Vagina (tissue), 2 donors: ENCODE measurements around the gene CXorf66. TPM values are rescaled to one million over a fixed set of nuclear protein-coding genes. Genes with fewer than 3 reads are reported as not detected.
"Not testable (repeated sequence)": the region's sequence is repeated elsewhere in the genome, so short reads cannot be mapped to it uniquely, and the experiment has no call there.

Experiments used
- DNase-seq, 2 donors: peaks; one replicate each; pipeline ENCODE4 v3.0.0-alpha.2; 2017; ENCODE audit errors: extremely low spot score in 2 of 2
- H3K27ac ChIP-seq: fragments of 200-600 bp; sonication (generic); one replicate; pipeline ENCODE4 v1.5.1; 2019
- H3K27me3 ChIP-seq: fragments of 200-600 bp; sonication (generic); one replicate; pipeline ENCODE4 v1.5.1; 2019
- H3K36me3 ChIP-seq, 2 donors: fragments of 200-600 bp; sonication (generic); one replicate each; pipeline ENCODE4 v1.5.1; 2017 to 2019
- H3K4me1 ChIP-seq: fragments of 200-600 bp; sonication (generic); one replicate; pipeline ENCODE4 v1.5.1; 2019
- H3K4me3 ChIP-seq, 2 donors: fragments of 200-600 bp; sonication (generic); 1 replicate in 1 of 2; 2 replicates in 1 of 2; pipeline ENCODE4 v1.5.1; 2016 to 2019
- H3K9me3 ChIP-seq: fragments of 200-600 bp; sonication (generic); one replicate; pipeline ENCODE4 v1.5.1; 2019
- POLR2A ChIP-seq, 2 donors: fragments of 450-650 bp; IDR thresholded peaks; one replicate each; pipeline ENCODE4 v1.6.1; 2017; ENCODE audit warnings: antibody characterized with exemption in 2 of 2, mild to moderate bottlenecking in 2 of 2, moderate library complexity in 2 of 2
- POLR2AphosphoS5 ChIP-seq, 2 donors: sonication (generic); formaldehyde crosslinking; IDR thresholded peaks; one replicate each; pipeline ENCODE4 v1.9.0; 2017; ENCODE audit warnings: antibody characterized with exemption in 2 of 2, mild to moderate bottlenecking in 2 of 2, low read depth in 1 of 2; ENCODE audit not compliant: insufficient read depth in 1 of 2
- intact Hi-C: fragments of 100-400 bp; cut with DNase I; formaldehyde crosslinking; loops from one replicate; pipeline ENCODE4 v1.15.1; 2023
- total RNA-seq: library from RNA; depleted of rRNA; stranded (reverse); fragments of >200 nt; gene quantifications from one replicate; pipeline ENCODE4 v1.2.3, GENCODE V29; 2016
- TF ChIP-seq, protein P1 (sequence below), 3 experiments: fragments of 450-650 bp in 2 of 3; fragments of 200-600 bp in 1 of 3; sonication (generic) in 1 of 3; IDR thresholded peaks; one replicate each; pipeline ENCODE4 v1.5.1; 2017 to 2019; ENCODE audit warnings: antibody characterized with exemption in 3 of 3, mild to moderate bottlenecking in 2 of 3, moderate library complexity in 2 of 3

CXorf66 gene
- total RNA-seq, 1 donor from 2014 or later, result not detected

GRCh38 chrX:139929876-139930275, 35.4 kb downstream of the CXorf66 start:
- Histone ChIP-seq H3K36me3 (no peaks in the 10 kb centered on the region), H3K4me1 (peaks cover 4% of the 10 kb centered on the region), H3K27me3 (no peaks in the 10 kb centered on the region), H3K27ac (no peak overlapping the region), H3K9me3 (no peaks in the 10 kb centered on the region), H3K4me3 (no peak overlapping the region)
- intact Hi-C loops, result loop anchor here (5.0 kb wide), 1 partner anchor 1523 kb away; no protein-coding TSS in a partner anchor
- TF ChIP-seq POLR2A (IDR thresholded peaks at IDR 0.05), result no peak
- TF ChIP-seq, protein P1, sequence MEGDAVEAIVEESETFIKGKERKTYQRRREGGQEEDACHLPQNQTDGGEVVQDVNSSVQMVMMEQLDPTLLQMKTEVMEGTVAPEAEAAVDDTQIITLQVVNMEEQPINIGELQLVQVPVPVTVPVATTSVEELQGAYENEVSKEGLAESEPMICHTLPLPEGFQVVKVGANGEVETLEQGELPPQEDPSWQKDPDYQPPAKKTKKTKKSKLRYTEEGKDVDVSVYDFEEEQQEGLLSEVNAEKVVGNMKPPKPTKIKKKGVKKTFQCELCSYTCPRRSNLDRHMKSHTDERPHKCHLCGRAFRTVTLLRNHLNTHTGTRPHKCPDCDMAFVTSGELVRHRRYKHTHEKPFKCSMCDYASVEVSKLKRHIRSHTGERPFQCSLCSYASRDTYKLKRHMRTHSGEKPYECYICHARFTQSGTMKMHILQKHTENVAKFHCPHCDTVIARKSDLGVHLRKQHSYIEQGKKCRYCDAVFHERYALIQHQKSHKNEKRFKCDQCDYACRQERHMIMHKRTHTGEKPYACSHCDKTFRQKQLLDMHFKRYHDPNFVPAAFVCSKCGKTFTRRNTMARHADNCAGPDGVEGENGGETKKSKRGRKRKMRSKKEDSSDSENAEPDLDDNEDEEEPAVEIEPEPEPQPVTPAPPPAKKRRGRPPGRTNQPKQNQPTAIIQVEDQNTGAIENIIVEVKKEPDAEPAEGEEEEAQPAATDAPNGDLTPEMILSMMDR (IDR thresholded peaks at IDR 0.05), result no peak
- TF ChIP-seq POLR2AphosphoS5 (IDR thresholded peaks at IDR 0.05; ENCODE audit: insufficient read depth in 1 of 2, low read depth in 1 of 2), result no peak
- DNase-seq, result no peak

GRCh38 chrX:139924696-139925095, 40.6 kb downstream of the CXorf66 start:
- no peak for DNase-seq
- no peaks in the 10 kb centered on the region for H3K36me3 ChIP-seq
- H3K4me3 ChIP-seq, result no peak overlapping the region
- no peaks in the 10 kb centered on the region for H3K9me3 ChIP-seq
- no peaks in the 10 kb centered on the region for H3K27me3 ChIP-seq
- intact Hi-C loops, result no loop called here
- H3K4me1 ChIP-seq, result no peaks in the 10 kb centered on the region
- H3K27ac ChIP-seq, result no peak overlapping the region
- TF ChIP-seq, protein P1 (IDR thresholded peaks at IDR 0.05), result no peak

DNA sequence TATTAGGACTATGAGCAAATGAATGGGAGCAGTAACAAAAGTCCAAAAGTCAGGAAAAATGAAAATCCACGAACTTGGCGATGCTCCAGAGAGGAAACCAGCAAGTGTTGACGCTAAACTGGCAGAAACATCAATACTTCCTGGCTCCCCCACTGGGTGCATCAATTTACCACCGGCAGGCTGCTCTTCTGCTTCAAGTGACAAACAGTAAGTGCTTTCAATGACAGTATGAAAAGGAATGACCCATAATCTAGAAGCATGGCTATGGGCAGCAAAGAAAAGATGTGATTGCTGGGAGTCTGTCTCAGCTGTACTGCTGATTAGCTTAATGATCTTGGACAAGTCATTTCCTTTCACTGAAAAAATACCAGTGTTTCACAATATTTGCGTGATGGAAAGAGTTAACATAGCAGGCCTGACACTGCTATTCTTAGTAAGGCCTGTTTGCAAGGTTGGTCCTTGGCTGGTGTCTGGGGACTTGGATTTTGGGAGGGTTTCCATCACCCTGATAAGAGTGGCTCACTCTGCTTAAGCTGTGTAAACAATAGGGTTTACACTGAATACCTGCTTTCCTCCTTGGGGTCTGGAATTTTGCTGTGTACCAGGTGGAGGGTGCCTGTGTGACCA, 41.1 kb downstream of the CXorf66 start:
- intact Hi-C loops, result no loop called here
- H3K27me3 ChIP-seq, result no peaks in the 10 kb centered on the region
- H3K9me3 ChIP-seq, result no peaks in the 10 kb centered on the region
- DNase-seq, result no peak
- H3K27ac ChIP-seq, result no peak overlapping the region
- no peaks in the 10 kb centered on the region for H3K36me3 ChIP-seq
- H3K4me3 ChIP-seq, result no peak overlapping the region
- no peaks in the 10 kb centered on the region for H3K4me1 ChIP-seq
- TF ChIP-seq POLR2A (IDR thresholded peaks at IDR 0.05) (no peak), POLR2AphosphoS5 (IDR thresholded peaks at IDR 0.05; ENCODE audit: insufficient read depth in 1 of 2, low read depth in 1 of 2) (no peak)
- TF ChIP-seq, protein P1 (IDR thresholded peaks at IDR 0.05), result no peak

DNA sequence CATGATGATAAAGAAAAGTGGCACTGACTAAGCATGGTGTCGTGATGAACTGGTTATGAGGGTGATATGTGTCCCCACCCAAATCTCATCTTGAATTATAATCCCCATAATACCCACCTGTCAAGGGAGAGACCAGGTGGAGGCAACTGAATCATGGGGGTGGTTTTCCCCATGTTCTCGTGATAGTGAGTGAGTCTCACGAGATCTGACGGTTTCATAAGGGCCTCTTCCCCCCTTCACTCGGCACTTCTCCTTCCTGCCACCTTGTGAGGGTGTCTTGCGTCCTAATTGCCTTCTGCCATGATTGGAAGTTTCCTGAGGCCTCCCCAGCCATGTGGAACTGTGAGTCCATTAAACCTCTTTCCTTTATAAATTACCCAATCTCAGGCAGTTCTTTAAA, 44.2 kb downstream of the CXorf66 start:
- H3K4me1 ChIP-seq, H3K36me3 ChIP-seq, DNase-seq, intact Hi-C loops, H3K4me3 ChIP-seq, H3K27ac ChIP-seq, H3K9me3 ChIP-seq, H3K27me3 ChIP-seq: not testable (repeated sequence)

- Histone ChIP-seq H3K27me3 (no peaks in the 10 kb centered on the region), H3K27ac (no peak overlapping the region), H3K9me3 (no peaks in the 10 kb centered on the region), H3K4me3 (no peak overlapping the region), H3K36me3 (no peaks in the 10 kb centered on the region), H3K4me1 (no peaks in the 10 kb centered on the region)
- TF ChIP-seq, protein P1 (IDR thresholded peaks at IDR 0.05), result no peak
- no peak for TF ChIP-seq POLR2A (IDR thresholded peaks at IDR 0.05)
- TF ChIP-seq POLR2AphosphoS5 (IDR thresholded peaks at IDR 0.05; ENCODE audit: insufficient read depth in 1 of 2, low read depth in 1 of 2), result no peak
- intact Hi-C loops, result no loop called here
- DNase-seq, result no peak
These were observed 45.0 kb downstream of the CXorf66 start for GRCh38 chrX:139920316-139920715.
